ENCODE results near the gene JAGN1.
"Not testable (repeated sequence)": the region's sequence is repeated elsewhere in the genome, so short reads cannot be mapped to it uniquely, and the experiment has no call there.

JAGN1 gene

DNA sequence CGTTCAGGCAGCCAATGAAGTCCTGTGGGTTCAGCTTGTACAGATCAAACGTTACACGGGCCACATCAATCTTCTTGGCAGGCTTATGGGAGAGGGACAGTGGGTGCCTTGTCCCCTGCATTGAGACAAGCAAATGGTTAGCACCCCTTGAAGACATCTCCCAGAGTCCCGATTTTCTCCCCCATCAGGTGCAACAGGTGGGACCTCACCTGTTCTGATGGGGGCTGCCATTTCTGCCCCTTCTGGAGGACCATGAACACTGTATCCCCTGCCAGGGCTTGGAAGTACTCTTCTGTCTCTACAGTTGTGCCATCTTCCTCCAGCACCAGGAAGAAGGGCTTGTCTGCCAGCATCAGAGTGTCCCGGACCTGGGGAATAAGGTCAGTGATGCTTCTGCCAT, 20.5 kb upstream of the JAGN1 start:
- DNase-seq: no peak

DNA sequence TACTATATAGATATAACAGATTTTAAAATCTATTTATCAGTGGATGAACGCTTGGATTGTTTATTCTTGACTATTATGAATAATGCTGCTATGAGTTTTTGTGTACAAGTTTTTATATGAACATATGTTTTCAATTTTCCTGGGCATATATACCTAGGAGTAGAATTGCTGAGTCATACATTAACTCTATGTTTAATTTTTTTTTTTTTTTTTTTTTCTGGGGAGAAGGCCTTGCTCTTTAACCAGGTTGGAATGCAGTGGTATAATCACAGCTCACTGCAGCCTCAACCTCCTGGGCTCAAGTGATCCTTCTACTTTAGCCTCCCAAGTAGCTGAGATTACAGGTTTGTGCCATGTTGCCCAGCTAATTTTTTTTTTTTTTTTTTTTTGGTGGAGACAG, 19.4 kb upstream of the JAGN1 start:
- no peak for DNase-seq

DNA sequence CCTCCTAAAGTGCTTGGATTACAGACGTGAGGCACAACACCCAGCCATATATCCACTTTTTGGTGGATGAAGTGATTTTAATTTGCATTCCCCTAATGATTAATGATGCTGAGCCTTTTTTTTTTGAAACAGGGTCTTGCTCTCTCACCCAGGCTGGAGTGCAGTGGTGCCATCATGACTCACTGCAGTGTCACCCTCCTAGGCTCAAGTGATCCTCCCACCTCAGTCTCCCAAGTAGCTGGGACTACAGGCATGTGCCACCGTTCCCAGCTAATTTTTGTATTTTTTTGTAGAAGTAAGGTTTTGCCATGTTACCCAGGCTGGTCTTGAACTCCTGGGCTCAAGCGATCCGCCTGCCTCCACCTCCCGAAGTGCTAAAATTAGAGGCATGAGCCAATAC, 18.3 kb upstream of the JAGN1 start:
- DNase-seq: not testable (repeated sequence)

DNA sequence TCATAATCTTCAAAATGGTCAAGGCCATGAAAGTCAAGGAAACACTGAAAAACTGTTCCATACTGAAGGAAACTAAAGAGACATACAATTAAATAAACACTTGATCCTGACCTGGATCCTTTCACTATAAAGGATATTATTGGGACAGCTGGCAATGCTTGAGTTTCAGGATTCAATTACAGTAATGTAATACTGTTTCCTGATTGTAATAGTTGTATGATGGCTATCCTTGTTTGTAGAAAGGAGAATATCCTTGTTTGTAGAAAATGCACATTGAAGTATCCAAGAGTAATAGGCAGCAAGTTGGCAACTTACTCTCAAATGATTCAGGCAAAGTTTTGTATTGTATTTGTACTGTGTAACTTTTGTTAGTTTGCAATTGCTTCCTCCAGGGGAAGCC, 15.0 kb upstream of the JAGN1 start:
- DNase-seq: no peak

DNA sequence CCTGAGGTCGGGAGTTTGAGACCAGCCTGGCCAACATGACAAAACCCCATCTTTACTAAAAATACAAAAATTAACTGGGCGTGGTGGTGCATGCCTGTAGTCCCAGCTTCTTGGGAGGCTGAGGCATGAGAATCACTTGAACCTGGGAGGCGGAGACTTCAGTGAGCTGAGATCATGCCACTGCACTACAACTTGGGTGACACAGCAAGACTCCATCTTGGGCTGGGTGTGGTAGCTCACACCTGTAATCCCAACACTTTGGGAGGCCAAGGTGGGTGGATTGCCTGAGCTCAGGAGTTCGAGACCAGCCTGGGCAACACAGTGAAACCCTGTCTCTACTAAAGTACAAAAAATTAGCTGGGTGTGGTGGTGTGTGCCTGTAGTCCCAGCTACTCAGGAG, 14.2 kb upstream of the JAGN1 start:
- DNase-seq: not testable (repeated sequence)

DNA sequence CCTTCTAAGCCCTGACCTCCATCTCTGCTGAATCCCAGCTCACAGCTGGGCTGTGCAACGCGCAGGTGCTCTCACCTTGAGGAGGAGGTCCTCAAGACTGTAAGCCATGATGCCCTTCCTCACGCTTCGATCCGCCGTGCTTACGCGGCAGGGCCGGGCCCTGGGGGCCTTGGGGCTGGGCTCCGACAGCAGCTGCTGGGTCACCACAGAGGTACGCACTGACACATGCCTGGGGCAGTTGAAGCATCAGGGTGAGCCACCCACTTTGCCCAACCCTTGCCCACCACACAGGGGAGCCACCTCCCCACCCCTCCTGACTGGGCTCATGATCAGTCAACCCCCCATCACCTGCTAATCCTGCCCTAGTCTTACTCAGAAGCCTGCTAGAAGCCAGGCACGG, 13.4 kb upstream of the JAGN1 start:
- no peak for DNase-seq

DNA sequence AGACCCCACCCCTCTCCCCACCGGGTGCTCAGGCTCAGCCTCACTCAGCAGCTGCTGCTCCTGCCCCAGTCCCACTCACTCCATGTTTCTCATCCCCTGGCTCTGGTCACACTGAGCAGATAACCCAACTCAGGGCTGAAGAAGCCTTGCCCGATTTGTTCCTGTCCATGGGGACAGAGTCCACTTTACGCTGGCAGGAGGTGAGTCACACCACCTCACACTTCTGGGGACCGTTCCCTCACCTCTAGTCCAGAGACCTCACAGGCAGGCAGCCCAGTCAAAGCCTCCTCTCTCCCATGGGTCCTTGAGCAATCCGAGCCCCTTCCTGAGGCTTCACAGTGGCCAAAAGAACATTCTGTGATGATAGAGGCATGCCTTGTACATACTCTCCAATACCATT, 11.7 kb upstream of the JAGN1 start:
- DNase-seq: no peak

DNA sequence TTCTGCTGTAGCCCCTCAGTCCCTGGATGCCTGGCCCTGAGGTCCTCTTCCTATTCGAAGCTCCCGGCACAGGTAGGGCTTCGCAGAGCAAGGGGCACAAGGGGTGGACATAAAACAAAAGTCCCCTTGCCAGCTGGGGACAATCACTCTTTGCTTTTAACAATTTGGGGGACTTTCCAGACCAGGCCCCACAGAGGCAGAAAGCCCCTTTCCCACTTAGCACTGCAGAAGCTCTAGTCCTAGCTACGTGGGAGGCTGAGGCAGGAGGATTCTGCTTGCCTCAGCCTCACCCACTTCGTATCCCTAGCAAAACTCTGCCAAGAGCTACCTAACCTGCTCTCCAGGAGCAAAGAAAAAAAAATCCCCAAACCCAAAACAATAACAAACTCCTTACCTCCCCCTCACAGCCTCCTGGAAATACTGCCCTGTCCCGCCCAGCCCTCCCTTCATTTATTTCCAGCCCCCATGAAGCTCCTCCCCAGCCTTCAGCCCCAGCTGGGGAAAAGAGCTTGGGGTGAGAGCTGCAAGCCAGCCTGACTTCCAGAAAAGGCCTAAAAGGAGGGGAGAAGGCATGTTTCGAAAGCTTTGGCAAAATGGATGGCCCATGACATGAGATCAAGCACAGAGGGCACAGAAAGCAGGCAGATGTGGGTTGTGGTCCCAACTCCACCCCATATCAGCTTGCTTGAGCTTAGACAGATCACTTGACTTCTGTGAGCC, 10.4 kb upstream of the JAGN1 start, which contains the start of gene CIDEC:
CIDEC (minus strand) TSS at position 424 of the 720 bp plus-strand sequence. CDS start 1,767 bp downstream, outside the sequence.
- no peak for DNase-seq

DNA sequence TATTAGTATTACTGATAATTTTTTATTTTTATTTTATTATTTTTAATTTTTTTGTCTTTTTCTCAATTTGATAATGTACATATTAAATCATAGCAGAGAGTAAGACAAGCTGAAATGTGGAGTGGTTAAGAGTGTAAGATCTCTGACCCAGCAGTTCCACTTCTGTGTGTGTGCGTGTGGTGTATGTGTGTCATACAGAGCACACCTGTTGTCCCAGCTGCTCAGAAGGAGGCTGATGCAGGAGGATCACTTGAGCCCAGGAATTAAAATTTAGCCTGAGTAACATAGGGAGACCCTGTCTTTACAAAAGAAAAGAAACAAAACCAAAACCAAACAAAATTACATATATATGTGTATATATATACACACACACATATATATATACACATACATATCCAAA, 9.0 kb upstream of the JAGN1 start:
- DNase-seq: no peak

DNA sequence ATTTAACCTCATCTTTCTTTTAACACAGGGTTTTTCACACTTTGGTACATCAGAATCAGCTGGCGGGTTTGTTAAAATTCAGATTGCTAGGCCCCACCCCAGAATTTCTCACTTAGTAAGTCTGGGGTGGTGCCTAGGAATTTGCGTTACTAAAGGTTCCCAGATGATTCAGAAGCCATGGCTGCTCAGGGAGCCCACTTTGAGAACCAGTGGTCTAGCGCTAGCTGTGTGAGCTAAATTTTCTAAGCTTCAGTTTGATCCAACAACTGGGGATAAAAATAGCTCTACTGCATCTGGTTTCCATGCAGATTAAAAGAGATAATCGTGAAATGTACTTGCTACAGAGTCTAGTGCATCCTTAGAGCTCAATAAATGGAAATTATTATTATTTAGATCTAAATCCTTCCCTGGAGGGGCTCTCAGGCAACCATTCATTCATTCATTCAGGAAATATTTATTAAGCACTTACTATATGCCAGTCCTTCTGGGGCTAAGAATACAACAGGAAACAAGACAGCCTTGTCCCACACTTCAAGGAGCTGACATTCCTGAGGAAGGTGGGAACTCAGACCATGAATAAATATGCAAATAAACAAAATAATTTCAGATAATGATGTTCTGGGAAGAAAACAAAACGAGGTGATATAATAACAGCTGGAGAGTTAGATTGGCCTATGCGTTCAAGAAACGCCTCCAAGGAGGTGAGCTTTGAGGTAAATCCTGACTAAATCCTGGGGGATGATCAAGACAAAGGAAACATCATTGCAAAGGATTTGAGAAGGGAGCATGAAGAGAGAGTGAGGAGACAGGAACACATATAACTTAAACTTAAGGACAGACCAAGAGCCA, 6.5 kb upstream of the JAGN1 start:
- no peak for DNase-seq

DNA sequence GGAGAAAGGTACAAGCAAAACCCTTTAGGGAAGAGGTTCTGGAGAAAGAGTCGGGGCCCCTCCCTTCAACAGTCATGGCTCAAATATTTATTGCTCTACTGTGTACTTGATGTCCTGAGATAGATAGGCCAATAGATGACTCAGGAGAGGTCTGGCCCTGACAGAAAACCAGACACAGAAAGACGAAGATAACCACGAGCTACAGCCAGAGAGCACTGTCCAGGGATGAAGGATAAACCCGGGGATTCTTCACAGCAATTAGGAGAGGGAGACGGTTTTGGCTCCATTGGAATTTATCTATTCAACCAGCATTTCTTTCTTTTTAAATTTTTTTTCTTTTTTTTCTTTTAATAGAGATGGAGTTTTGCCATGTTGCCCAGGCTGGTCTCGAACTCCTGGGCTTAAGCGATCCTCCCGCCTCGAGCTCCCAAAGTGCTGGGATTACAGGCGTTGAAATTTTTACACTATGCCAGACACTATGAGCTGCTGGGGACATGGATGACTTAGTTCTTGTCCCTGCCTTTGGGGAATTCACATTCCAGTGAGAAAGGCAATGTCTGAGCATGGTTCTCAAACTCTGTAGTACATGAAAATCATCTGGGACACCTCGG, 5.8 kb upstream of the JAGN1 start:
- no peak for DNase-seq

DNA sequence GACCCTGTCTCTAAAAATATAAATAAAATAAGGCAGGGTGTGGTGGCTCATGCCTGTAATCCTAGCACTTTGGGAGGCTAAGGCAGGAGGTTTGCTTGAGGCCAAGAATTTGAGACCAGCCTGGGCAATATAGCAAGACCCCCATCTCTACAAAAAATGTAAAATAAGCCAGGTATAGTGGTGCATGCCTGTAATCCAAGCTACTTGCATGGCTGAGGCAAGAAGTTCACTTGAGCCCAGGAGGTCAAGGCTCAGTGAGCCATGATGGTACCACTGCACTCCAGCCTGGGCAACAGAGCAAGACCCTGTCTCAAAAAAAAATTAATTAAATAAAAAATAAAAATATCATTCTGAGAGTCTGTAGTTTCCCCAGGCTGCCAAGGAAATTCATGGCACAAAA, 4.1 kb upstream of the JAGN1 start:
- no peak for DNase-seq

DNA sequence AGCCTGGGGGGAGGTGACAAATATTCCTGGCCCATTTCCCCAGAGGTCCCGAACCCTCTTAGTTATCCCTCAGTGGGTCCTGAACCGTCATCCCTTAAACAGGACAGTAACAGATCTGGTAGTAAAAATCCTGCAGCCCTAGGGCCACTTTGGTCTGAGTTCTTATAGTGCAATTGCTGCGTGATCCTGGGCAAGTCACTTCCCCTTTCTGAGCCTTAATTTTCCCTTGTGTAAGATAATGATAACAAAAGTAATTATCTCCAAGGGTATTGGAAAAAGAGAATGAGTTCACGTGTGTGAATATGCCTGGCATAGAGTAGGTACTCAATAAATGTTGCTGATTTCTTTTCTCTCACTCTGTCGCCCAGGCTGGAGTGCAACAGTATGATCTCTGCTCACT, 2.9 kb upstream of the JAGN1 start:
- DNase-seq: no peak

DNA sequence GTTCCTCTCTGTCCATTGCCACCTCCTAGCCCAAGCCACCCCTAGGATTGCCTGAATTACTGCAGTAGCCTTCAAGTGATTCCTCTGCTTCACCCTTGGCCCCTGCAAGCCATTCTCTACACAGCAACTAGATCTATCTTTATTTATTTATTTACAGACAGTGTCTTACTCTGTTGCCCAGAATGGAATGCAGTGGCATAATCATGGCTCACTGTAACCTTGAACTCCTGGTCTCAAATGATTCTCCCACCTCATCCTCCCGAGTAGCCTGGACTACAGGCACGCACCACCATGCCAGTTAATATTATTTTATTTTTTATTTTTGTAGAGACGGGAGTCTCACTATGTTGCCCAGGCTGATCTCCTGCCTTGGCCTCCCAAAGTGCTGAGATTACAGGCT, 1.9 kb upstream of the JAGN1 start:
- DNase-seq: no peak

DNA sequence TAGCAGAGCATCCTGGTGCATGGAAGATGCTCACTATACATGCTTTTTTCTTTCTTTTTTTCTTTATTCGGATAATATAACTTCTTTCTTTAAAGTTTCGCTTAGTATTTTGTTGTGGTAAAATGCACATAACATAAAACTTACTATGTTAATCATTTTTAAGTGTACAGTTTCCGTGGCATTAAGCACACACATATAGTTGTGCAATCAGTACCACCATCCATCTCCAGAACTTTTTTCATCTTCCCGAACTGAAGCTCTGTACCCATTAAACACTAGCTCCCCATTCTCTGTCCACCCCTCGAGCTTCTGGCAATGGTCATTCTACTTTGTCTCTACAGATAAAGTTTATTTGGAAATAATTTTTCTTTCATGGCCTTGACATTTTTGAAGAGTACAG, 1.0 kb upstream of the JAGN1 start:
- DNase-seq: no peak

DNA sequence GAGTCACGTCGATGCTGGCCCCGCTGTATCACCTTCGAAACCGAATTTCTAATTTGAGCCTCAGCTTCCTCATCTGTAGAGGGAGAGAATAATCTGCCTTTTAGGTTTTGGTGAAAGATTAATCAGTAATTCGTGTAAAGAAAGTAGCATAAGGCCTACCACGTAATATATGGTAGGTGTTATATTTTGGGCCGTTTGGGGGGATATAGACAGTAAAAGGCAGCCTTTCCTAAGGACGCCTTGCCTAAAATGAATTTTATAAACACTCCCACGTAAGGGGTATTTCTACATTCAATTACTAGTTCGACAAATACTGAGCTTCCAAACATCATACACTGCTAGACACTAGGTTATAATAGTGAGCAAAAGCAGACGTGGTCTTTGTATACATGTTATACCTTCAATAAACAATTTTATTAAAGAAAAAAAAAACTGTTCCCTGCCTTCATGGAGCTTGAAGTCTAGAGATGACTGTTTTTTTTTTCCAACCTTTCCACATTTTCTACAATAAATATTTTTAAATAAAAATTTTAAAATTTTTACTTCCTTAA, 737 bp downstream of the JAGN1 start:
- DNase-seq: no peak

DNA sequence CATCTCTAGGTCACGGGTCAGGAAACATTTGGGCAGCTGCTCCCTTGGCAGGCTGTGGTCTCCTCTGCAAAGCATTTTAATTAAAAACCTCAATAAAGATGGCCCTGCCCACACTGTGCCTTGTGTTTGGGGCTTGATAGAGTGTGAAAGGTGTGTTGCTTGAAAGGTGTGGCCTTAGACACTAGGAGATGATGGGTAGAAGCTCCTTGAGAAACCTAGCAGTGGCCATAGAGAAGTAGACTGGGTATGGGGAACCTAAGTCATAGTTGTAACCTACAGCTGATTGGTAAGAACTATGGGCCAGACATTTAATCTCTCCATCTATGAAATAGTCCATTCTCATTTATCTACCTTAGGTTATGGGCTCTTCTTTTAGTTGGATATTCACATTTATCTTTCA, 3.3 kb downstream of the JAGN1 start:
- no peak for DNase-seq

DNA sequence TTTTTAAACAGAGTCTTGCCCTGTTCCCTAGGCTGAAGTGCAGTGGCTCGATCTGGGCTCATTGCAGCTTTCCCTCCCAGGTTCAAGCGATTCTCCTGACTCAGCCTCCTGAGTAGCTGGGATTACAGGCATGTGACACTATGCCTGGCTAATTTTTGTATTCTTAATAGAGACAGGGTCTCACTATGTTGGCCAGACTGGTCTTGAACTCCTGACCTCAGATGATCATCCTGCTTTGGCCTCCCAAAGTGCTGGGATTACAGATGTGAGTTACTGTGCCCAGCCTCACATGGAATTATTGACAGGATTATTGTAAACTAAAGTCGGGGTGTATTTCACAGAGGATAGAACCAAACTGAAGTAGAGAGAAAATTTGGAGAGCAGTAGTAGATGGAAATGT, 5.3 kb downstream of the JAGN1 start:
- not testable (repeated sequence) for DNase-seq

DNA sequence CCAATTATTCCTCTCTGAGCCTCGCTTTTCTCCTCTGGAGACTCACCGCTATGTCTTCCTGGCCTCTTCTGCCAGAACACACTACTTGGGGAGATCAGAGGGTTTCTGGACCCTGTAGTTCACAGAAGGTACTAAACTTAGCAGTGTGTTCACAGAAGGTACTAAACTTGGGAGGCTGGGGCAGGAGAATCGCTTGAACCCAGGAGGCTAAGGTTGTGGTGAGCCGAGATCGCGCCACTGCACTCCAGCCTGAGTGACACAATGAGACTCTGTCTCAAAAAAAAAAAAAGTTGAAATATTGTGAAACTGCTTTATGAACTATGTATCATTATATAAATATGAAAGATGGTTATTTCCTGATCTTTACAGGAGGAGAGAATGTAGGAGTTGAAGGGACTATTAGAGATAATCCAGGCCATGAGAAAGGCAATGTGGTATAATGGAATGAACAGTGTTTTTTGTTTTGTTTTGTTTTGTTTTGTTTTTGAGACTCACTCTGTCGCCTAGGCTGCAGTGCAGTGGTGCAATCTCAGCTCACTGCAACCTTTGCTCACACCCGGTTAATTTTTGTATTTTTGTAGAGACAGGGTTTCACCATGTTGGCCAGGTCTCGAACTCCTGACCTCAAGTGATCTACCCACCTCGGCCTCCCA, 6.5 kb downstream of the JAGN1 start:
- not testable (repeated sequence) for DNase-seq

DNA sequence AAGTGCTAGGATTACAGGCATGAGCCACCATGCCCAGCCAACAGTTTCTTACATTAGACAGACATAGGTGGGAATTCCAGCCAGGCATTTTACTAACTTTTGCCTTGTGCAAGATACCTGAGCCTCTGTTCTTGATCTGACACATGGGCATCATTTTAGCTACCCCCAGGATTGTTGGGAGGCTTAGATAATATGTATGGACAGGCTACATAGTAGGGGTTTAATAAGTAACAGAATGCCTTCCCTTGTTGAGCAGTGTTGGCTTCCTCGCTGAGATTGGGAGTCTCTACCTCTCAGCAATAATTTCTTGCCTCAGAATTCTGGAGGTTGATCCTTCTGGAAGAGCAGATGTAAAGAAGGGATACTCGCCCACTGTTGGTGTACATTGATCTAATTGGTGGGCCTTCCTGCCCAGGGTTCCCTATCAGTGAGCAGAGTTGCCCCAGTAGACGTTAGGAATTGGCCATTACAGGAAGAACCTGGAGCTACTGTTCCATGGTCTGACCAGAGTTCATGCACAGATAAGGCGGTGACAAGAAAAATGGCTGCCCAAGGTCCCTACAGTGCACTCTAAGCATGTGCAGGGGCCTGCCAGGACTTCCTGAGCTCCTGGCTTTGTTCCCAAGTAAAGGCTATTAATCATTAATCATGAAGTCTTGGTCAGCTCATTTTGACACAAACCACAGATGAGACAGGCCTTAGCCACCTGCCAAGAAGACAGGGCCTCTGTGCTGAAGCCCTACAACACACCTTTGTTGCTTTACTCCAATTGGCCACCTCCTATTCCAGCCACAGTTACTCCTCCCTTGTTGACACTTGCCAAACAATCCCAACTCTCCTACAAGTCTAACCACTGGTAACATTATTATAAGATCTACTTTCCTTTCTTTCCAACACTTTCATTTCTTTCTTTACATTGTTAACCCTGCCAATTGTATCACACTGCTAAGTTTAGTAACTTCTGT, 7.3 kb downstream of the JAGN1 start:
- DNase-seq: no peak

DNA sequence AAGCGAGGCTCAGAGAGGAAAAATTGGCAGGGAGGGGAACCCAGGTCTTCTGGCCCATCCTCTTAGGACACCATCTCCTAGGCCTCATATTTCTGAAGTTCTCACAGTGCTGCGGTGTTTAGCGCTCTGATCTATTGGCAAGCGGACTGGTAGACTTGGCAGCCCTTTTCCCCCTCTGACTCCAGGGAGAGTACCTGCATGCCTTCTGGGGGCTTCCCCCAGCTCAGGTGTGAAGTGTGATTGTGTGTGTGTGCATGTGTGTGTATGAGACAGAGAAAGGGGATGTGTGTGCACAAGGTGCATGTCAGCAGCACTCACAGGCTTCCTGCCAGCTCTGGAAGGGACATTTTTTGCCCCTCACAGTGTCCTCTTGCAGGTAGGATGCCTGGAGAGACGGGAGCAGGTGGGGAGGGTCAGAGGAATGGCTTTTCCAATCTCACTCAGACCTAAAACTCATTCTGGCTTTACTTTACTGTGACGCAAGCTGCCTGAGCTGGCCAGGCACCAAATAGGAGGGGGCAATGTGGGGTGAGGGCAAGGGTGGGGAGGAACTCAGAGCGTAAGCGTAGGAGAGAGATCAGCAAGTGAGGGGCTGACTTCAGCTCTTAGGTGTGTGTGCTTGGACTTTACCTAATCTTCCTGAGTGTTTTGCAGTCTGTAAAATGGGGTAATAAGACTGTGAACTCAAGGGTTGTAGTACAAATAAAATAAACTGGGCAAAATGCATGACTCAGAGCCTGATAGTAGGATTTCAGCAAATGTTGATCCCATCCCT, 8.2 kb downstream of the JAGN1 start:
- no peak for DNase-seq
